CD1c-positive myeloid dendritic cell (primary cell): ENCODE results near the gene CST6.
"Not testable (repeated sequence)": the region's sequence is repeated elsewhere in the genome, so short reads cannot be mapped to it uniquely, and the experiment has no call there.

ENCODE experiments used
- DNase-seq: peaks from one replicate; pipeline ENCODE4 v3.0.0-alpha.2; 2016; ENCODE audit errors: extremely low spot score

The CST6 gene

DNA sequence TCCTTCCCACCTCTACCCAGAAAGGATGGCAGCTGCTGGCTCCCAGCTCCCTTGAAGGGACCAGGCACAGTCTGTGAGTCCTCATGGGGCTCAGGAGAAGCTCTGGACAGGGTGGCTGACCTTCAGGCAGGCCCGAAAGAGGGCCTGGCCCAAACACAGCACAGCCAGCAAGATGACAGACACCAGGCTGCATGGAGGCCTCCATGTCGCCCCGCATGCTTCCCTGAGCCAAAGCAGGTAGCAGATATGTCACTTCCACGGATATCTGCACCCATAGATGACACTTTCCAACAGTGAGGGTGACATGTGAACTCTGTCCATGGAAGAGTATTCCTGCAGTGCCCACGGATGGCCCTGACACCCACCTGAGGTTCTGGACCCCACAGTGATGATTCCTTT, 28.2 kb upstream of the CST6 start:
- no peak for DNase-seq

- no peak for DNase-seq
These were observed 24.5 kb upstream of the CST6 start for GRCh38 chr11:65987336-65987735.

- DNase-seq: peak; percentile 96
These were observed 22.8 kb upstream of the CST6 start for GRCh38 chr11:65988791-65989592.

DNA sequence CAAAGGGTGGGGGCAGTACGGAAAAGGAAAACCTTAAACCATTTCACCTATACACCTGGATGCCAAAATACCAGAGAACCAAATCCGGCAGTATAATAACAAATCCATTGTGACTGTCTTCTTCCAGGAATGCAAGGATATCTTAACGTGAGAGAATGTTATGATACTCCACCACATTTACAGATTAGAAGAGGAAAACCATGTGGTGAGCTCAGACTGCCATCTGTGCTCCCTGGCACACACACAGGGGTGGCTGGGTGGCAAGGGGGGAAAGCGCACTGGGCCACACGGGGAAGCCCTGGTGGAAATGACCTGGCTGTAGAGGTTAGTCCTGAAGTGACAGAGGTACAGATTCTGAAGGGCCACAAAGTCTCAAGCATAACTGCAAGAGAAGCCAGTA, 19.8 kb upstream of the CST6 start:
- no peak for DNase-seq

DNA sequence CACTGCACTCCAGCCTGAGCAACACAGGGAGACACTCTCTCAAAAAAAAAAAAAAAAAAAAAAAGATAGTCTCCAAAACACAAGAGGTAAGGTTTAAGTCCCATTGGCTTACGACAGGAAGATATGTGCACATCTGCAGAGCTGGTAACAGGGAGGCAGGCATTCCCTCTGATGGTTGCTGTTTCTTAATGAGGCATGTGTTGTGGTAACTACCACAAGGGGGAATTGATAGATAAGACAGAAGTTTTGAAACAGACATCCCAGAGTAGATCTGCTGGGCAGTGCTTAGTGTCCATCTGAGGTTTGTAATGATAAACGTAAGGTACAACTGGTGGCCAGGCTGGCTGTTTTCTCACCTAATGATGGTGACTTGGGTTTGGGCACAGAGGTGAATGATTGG, 14.5 kb upstream of the CST6 start:
- DNase-seq: no peak

- peak; percentile 97 for DNase-seq
These were observed 9.7 kb upstream of the CST6 start, which contains the start of the genes BANF1 and EIF1AD for GRCh38 chr11:66001942-66002647. Gene BANF1, plus strand, starts transcription at chr11:66002503. Its CDS starts 748 bp downstream, at chr11:66003251. Gene EIF1AD, minus strand, starts transcription at chr11:66002157. Its CDS starts 1,768 bp downstream, at chr11:66000389.

GRCh38 chr11:66002648-66003225, 9.1 kb upstream of the CST6 start:
- no peak for DNase-seq

DNA sequence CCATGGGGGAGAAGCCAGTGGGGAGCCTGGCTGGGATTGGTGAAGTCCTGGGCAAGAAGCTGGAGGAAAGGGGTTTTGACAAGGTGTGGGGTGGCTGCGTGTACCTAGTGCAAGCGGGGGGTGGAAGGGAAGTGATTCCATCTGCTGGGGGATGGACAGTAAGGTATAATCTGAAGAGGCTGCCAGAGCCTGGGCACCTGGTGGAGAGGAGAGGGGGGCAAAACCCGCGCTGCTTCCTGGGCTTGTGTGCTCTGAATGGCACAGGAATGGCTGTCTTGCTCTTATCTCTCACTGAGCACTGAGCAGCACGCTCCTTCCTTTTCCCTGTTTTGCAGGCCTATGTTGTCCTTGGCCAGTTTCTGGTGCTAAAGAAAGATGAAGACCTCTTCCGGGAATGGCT, 8.5 kb upstream of the CST6 start:
- DNase-seq: no peak

DNA sequence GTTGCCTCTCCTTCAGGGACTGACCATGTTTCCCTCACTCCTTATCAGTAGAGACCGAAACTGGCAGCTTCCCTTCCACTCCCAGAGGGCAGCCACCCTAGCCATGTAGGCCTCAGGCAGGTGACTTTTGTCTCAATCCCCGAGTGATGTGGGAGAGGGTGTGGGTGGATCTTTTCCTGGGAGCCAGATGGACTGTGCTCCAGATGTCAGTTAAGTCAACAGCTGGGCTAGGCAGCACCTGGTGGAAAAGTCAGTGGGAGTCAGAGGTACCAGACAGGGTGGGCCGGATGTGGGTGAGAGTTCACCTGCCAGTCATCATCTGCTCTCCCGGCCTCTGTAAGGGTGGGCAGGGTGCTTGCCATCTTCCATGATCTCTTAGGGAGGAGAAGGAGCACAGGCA, 7.6 kb upstream of the CST6 start:
- DNase-seq: no peak

DNA sequence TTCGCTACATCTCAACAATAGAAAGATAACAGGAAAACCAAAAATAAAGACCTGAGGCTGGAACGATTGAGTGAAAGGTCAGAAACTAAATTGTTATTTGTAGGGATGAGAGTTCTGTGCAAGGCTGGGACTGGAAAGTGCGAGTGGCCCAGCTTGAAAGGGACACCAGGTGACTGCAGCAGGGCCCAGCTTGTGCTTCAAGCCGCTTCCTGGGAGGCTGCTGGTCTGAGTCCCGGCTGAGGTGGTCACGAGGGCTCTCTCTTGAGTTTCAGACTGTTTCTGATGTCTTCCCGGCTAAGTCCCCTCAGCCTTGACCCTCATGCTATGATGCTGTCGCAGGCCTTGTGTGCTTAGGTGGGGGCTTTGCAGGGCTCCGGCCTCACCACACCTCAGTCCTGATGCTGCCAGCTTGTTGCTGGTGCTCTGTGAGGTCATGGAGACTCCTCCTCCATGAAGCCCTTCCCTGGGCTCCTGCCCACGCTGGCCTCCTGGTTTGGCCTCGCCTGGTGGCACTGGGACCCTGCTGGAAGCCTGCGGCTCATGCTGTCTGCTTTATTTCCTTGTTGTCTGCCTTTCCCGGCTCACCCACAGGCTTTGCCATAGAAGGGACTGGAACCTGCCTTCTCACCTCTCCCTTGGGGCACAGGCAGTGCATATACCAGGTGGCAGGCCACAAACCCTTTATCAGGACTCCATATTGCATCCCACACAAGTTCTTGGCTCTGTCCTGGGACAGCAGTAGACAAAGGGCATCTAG, 5.5 kb upstream of the CST6 start:
- no peak for DNase-seq

- DNase-seq: no peak
These were observed 5.0 kb upstream of the CST6 start for GRCh38 chr11:66006891-66007176.

- DNase-seq: no peak
These were observed 4.6 kb upstream of the CST6 start for GRCh38 chr11:66007201-66007634.

DNA sequence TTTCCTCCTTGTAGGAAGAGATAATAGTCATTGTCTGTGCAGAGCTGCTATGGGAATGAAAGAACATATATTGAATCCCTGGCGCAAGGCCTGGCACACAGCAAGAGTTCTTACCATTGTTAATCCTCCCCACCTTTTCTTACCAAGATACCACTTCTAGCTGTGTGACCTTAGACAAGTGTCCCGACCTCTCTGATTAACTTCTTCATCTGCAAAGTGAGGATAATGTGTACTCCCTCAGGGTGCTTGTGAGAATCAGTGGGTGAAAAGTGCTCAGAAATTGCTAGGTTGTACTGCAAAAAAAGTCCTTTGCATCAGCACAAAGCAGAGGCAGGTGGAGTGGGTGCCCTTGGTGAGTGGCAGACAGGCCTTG, 3.7 kb upstream of the CST6 start:
- DNase-seq: no peak

- DNase-seq: peak; percentile 56
These were observed 3.2 kb upstream of the CST6 start for GRCh38 chr11:66008468-66009101.

DNA sequence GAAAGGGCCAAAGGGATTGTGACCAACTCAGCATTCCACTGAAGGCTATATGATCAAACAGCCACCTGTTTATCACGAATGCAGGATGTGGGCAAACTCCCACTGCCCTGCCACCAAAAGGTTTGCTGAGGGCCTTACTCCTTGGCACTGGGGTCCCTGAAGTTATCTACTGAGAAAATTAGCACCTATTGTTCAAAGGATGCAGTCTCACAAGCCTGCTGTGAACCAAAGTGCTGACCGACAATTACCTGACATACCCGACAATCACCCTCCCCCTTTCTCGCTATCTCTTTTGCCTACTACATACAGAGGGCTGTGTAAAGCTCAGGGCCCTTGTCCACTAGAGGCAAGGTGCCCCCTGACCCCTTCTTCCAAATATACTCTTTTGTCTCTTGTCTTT, 1.8 kb upstream of the CST6 start:
- DNase-seq: not testable (repeated sequence)

DNA sequence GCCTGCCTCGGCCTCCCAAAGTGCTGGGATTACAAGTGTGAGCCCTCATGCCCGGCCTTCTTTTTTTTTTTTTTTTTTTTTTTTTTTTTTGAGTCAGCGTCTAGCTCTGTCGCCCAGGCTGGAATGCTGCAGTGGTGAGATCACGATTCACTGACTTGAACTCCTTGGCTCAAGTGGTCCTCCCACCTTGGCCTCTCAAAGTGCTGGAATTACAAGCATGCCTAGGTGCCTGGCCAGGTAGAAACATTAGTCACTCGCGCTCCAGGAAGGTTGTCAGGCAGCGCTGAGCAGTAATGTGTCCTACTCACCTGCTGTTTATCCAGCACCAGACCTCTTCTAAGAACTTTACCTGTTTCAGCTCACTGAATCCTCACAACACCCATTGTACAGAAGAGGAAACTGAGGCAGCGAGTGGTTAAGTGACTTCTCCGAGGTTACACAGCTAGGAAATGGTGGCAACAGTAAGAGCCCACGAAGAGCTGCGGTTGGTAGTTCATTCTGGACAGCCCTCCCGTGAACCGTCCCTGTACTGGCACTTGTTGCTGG, 496 bp upstream of the CST6 start:
- no peak for DNase-seq

- DNase-seq: no peak
These were observed 650 bp downstream of the CST6 start for GRCh38 chr11:66012371-66012945.

DNA sequence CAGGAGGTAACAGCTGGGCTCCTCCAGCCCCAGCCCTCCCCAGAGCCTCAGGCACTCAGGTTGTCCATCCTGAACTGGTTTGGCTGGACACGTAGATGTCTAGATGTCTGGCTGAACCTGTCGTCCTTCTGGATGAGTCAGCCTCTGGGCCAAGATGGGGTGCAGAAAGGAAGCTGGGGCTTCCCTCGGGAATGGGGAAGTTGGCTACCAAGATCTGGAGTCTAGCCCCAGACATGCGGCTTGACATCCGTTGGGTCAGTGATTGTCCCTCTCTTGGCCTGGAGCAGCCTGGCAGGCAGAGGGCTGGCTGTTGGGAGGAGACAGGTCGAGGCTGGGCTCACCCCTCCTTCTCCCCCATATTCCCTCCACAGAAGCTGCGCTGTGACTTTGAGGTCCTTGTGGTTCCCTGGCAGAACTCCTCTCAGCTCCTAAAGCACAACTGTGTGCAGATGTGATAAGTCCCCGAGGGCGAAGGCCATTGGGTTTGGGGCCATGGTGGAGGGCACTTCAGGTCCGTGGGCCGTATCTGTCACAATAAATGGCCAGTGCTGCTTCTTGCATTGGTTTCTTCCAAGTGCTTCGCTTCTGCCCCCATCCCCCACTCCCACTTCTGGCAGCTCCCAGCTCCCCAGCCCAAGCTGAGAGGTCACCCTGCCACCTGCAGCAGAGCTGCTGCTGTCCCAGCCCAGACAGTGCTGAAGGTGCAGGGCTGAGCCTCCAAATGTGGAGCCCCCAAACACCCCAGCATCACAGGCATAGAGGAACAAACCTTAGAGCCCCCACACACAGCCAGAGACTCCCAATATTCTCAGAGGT, 1.3 kb downstream of the CST6 start:
- peak; percentile 69 for DNase-seq

DNA sequence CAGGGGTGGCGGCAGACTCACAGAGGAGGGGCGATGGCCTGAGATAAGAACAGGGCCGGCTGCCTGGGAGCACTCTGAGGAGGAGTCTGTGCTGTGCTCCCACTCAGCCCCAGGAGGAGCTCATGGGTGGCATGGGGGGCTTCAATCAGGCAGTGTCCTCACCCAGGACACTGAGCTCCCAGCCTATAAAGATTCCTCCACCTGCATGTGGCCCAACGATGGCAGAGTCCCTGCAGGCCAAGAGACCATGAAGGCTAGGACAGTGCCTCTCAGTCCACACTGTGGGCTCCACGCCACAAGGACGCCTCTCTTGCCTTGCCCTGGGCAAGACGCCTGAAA, 1.9 kb downstream of the CST6 start:
- DNase-seq: no peak

GRCh38 chr11:66014804-66015453, 3.1 kb downstream of the CST6 start:
- DNase-seq: no peak
